Calu3 (cell line): ENCODE results near the gene ARHGEF7. TPM values are rescaled to one million over a fixed set of nuclear protein-coding genes. Genes with fewer than 3 reads are reported as not detected.

Source experiments
- BruUV-seq: library from RNA; stranded (reverse); fragments of 400-500 nt; replicated peaks from 2 replicates; lab custom pipeline; 2021; lab: Mats Ljungman, UMichigan
- CTCF ChIA-PET: fragments of 300-600 bp; sonication (Branson Sonifier 250); formaldehyde crosslinking; loops from one replicate; lab custom pipeline; 2022; ENCODE audit warnings: antibody characterized with exemption; lab: Charles Lee
- DNase-seq: peaks from one replicate; pipeline ENCODE4 v3.0.0; 2022
- H3K27ac Mint-ChIP-seq: one replicate; pipeline ENCODE4 v1.8.0; 2022; ENCODE audit warnings: mixed read lengths; ENCODE audit not compliant: unreplicated experiment
- H3K27me3 Mint-ChIP-seq: one replicate; pipeline ENCODE4 v1.8.0; 2022; ENCODE audit warnings: mixed read lengths; ENCODE audit not compliant: unreplicated experiment
- H3K36me3 Mint-ChIP-seq: one replicate; pipeline ENCODE4 v1.8.0; 2022; ENCODE audit warnings: mild to moderate bottlenecking, moderate library complexity, mixed read lengths; ENCODE audit not compliant: insufficient read depth, unreplicated experiment
- H3K4me1 Mint-ChIP-seq: one replicate; pipeline ENCODE4 v1.8.0; 2022; ENCODE audit warnings: mild to moderate bottlenecking, low read depth, mixed read lengths; ENCODE audit not compliant: unreplicated experiment
- H3K4me3 Mint-ChIP-seq: one replicate; pipeline ENCODE4 v1.8.0; 2022; ENCODE audit warnings: mild to moderate bottlenecking, low read depth, moderate library complexity, mixed read lengths; ENCODE audit not compliant: unreplicated experiment
- H3K9me3 Mint-ChIP-seq: one replicate; pipeline ENCODE4 v1.8.0; 2022; ENCODE audit warnings: low read depth, mixed read lengths; ENCODE audit not compliant: unreplicated experiment
- intact Hi-C: fragments of 100-400 bp; cut with micrococcal nuclease; formaldehyde crosslinking; loops from one replicate; pipeline ENCODE4 v1.10.0; 2022; ENCODE audit not compliant: unreplicated experiment
- total RNA-seq: library from RNA; stranded (reverse); gene quantifications from 2 replicates; pipeline ENCODE4 v1.2.3, GENCODE V29; 2022
- TF ChIP-seq, protein P1 (sequence below): fragments of 200-600 bp; IDR thresholded peaks from one replicate; pipeline ENCODE4 v1.8.0; 2022; ENCODE audit warnings: antibody characterized with exemption; ENCODE audit not compliant: unreplicated experiment

ARHGEF7 gene
- total RNA-seq, 1 experiment from 2014 or later: 17.7 TPM

DNA sequence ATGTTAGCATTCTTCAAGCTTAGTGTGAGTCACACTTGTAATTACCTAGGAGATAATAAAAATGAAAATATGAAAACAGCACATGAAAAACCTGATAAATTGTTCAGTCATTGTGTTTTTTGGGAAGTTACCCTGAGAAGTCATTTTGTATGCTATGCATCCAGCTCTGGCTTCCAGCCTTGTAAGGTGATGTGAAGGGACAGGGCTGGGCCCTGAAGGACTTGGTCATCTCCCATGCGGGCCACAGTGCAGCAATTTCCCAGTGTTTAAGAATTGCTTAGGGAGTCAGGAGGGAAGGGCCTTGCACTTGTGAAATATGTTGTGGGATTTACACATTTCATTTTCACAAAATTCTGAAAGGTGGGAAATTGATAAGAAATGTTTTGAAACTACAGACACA is 41.3 kb downstream of the ARHGEF7 start:
- Mint-ChIP-seq H3K9me3 (peaks cover 2% of the 10 kb centered on the region), H3K4me1 (peaks cover 6% of the 10 kb centered on the region), H3K4me3 (no peak overlapping the region), H3K27ac (no peak overlapping the region), H3K36me3 (peaks cover 11% of the 10 kb centered on the region), H3K27me3 (no peaks in the 10 kb centered on the region)
- TF ChIP-seq, protein P1, sequence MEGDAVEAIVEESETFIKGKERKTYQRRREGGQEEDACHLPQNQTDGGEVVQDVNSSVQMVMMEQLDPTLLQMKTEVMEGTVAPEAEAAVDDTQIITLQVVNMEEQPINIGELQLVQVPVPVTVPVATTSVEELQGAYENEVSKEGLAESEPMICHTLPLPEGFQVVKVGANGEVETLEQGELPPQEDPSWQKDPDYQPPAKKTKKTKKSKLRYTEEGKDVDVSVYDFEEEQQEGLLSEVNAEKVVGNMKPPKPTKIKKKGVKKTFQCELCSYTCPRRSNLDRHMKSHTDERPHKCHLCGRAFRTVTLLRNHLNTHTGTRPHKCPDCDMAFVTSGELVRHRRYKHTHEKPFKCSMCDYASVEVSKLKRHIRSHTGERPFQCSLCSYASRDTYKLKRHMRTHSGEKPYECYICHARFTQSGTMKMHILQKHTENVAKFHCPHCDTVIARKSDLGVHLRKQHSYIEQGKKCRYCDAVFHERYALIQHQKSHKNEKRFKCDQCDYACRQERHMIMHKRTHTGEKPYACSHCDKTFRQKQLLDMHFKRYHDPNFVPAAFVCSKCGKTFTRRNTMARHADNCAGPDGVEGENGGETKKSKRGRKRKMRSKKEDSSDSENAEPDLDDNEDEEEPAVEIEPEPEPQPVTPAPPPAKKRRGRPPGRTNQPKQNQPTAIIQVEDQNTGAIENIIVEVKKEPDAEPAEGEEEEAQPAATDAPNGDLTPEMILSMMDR: no peak
- CTCF ChIA-PET: no interaction called here
- DNase-seq: no peak
- BruUV-seq: no TSS peak
- intact Hi-C loops: no loop called here

DNA sequence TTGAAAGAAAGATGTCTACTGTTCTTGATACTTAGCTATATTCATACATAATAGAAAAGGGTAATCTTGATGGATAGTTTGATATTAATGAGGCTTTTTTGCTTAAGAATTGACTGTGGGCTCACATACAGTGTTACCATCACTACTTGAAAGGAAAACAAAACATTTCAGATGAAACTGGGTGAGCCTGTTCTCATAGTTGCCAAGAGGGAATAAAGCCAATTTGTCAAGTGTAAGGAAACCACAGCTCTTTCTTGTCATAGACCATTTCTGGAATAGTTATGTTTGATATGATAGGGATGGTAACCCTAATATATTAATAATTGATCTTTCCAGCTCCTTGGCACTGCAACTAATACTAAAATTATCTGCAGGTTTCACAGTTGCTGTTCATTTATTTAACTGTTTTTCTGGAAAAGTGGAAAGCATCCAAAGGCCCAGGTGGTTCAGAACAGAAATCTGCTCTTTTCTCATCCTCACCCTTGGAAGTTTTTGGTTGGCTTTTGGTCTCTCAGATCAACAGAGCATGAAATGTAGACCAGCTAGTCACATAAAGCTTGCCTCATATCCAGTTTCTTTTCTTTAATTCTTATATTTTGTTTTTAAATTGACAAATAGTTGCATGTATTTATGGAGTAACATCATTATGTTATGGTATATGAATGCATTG is 43.2 kb downstream of the ARHGEF7 start:
- H3K36me3 Mint-ChIP-seq: peaks cover 5% of the 10 kb centered on the region
- CTCF ChIA-PET: no interaction called here
- intact Hi-C loops: no loop called here
- H3K9me3 Mint-ChIP-seq: peaks cover 2% of the 10 kb centered on the region
- no peaks in the 10 kb centered on the region for H3K27me3 Mint-ChIP-seq
- no peak overlapping the region for H3K4me3 Mint-ChIP-seq
- no TSS peak for BruUV-seq
- H3K27ac Mint-ChIP-seq: no peak overlapping the region
- DNase-seq: no peak
- TF ChIP-seq, protein P1: no peak
- H3K4me1 Mint-ChIP-seq: peaks cover 6% of the 10 kb centered on the region

DNA sequence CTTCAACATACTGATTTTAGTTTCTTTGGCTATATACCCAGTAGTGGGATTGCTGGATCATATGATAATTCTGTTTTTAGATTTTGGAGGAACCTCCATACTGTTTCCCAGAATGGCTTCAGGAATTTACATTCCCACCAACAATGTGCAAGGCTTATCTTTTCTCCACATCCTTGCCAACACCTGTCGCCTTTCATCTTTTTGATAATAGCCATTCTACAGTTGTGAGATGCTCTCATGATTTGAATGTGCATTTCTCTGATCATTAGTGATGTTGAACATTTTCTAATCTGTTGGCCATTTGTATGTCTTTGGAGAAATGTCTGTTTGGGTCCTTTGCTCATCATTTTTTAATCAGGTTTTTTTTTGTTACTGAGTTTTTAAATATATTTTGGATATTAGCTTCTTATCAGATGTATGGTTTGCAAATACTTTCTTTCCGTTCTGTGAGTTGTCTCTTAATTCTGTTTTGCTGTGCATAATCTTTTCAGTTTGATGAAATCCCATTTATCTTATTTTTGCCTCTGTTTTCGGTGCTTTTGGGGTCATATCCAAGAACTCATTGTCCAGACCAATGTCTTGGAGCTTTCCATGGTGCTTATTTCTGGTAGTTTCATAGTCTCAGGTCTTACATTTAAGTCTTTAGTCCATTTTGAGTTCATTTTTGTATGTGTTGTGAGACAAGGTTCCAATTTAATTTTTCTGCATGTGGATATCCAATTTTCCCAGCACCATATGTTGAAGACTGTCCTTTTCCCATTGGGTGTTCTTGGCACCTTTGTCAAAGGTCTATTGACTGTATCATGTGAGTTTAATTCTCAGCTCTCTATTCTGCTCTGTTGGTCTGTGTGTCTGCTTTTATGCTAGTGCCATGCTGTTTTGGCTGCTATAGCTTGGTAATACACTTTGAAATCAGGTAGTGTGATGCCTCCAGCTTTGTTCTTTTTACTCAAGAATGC is 44.5 kb downstream of the ARHGEF7 start:
- Mint-ChIP-seq H3K4me3 (no peak overlapping the region), H3K27me3 (no peaks in the 10 kb centered on the region), H3K9me3 (peaks cover 2% of the 10 kb centered on the region), H3K27ac (no peak overlapping the region), H3K36me3 (no peaks in the 10 kb centered on the region), H3K4me1 (peaks cover 6% of the 10 kb centered on the region)
- BruUV-seq: no TSS peak
- no peak for DNase-seq
- CTCF ChIA-PET: no interaction called here
- intact Hi-C loops: no loop called here
- TF ChIP-seq, protein P1: no peak

DNA sequence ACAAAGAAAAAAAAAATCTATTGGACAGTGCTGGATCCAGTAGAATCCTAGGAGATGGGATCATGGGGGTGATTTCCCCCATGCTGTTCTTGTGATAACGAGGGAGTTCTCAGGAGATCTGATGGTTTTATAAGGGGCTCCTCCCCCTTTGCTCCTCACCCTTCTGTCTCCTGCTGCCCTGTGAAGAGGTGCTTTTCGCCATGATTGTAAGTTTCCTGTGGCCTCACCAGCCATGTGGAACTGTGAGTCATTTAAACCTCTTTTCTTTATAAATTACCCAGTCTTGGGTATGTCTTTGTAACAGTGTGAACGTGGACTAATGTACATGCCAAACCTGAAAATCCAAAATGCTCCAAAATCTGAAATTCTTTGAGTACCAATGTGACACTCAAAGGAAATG is 45.5 kb downstream of the ARHGEF7 start:
- no peaks in the 10 kb centered on the region for H3K27me3 Mint-ChIP-seq
- H3K27ac Mint-ChIP-seq: no peak overlapping the region
- BruUV-seq: no TSS peak
- TF ChIP-seq, protein P1: no peak
- no peak for DNase-seq
- H3K9me3 Mint-ChIP-seq: peaks cover 2% of the 10 kb centered on the region
- H3K4me3 Mint-ChIP-seq: no peak overlapping the region
- intact Hi-C loops: no loop called here
- CTCF ChIA-PET: no interaction called here
- peaks cover 6% of the 10 kb centered on the region for H3K4me1 Mint-ChIP-seq
- H3K36me3 Mint-ChIP-seq: no peaks in the 10 kb centered on the region
